Mucosa of descending colon (tissue), 3 donors: ENCODE results near the gene CCDC47. TPM values are rescaled to one million over a fixed set of nuclear protein-coding genes. Genes with fewer than 3 reads are reported as not detected.

ENCODE experiments used
- ATAC-seq: fragments of 200-7000 bp; cut with Tn5 transposase; one replicate; pipeline ENCODE4 v1.9.1; 2020; ENCODE audit warnings: mild to moderate bottlenecking, moderate library complexity
- DNase-seq, 3 donors: peaks; one replicate each; pipeline ENCODE4 v3.0.0-alpha.2; 2020
- H3K36me3 ChIP-seq: fragments of 200-600 bp; one replicate; pipeline ENCODE4 v1.8.0; 2021; ENCODE audit warnings: low read depth, mild to moderate bottlenecking
- H3K4me1 ChIP-seq: fragments of 200-600 bp; one replicate; pipeline ENCODE4 v1.8.0; 2021; ENCODE audit warnings: low read depth, mild to moderate bottlenecking
- H3K4me3 ChIP-seq: fragments of 200-600 bp; one replicate; pipeline ENCODE4 v1.8.0; 2021; ENCODE audit warnings: mild to moderate bottlenecking
- H3K9me3 ChIP-seq: fragments of 200-600 bp; one replicate; pipeline ENCODE4 v1.8.0; 2021; ENCODE audit warnings: mild to moderate bottlenecking
- intact Hi-C, 2 donors: fragments of 100-400 bp; cut with DNase I in 1 of 2; cut with micrococcal nuclease in 1 of 2; formaldehyde crosslinking; loops; one replicate each; pipeline versions ENCODE4 v1.11.0 to v1.11.1; 2022; cut with DNase I, micrococcal nuclease
- total RNA-seq, 3 donors: library from RNA; stranded (reverse); fragmentation: NEBNext Ultra II Directional in 2 of 3; extraction: Animal tissue kit (Norgen Biotek cat#: 25700) in 2 of 3; gene quantifications; one replicate each; pipeline versions ENCODE4 v1.2.1 to v1.2.4, GENCODE V29; 2021 to 2023
- TF ChIP-seq, protein P1 (sequence below): fragments of 200-600 bp; IDR thresholded peaks from one replicate; pipeline ENCODE4 v1.8.0; 2022; ENCODE audit warnings: antibody characterized with exemption, mild to moderate bottlenecking
- donor health status: DM: no; HTN: no; CAD: no; lungs with moderate emphysema.
- donor health status: DM: no; HTN: no; CAD: no.
- donor health status: DM: no; HTN: yes; CAD: no.

CCDC47 gene
- total RNA-seq, 3 donors from 2014 or later = 94.9 to 139 (median 128) TPM

GRCh38 chr17:63783522-63783921, 10.1 kb upstream of the CCDC47 start:
- ATAC-seq = no peak
- DNase-seq = no peak
- TF ChIP-seq, protein P1, sequence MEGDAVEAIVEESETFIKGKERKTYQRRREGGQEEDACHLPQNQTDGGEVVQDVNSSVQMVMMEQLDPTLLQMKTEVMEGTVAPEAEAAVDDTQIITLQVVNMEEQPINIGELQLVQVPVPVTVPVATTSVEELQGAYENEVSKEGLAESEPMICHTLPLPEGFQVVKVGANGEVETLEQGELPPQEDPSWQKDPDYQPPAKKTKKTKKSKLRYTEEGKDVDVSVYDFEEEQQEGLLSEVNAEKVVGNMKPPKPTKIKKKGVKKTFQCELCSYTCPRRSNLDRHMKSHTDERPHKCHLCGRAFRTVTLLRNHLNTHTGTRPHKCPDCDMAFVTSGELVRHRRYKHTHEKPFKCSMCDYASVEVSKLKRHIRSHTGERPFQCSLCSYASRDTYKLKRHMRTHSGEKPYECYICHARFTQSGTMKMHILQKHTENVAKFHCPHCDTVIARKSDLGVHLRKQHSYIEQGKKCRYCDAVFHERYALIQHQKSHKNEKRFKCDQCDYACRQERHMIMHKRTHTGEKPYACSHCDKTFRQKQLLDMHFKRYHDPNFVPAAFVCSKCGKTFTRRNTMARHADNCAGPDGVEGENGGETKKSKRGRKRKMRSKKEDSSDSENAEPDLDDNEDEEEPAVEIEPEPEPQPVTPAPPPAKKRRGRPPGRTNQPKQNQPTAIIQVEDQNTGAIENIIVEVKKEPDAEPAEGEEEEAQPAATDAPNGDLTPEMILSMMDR = no peak
- H3K36me3 ChIP-seq = no peaks in the 10 kb centered on the region
- H3K9me3 ChIP-seq = no peaks in the 10 kb centered on the region
- no peak overlapping the region for H3K4me3 ChIP-seq
- no peaks in the 10 kb centered on the region for H3K4me1 ChIP-seq
- intact Hi-C loops = no loop called here

DNA sequence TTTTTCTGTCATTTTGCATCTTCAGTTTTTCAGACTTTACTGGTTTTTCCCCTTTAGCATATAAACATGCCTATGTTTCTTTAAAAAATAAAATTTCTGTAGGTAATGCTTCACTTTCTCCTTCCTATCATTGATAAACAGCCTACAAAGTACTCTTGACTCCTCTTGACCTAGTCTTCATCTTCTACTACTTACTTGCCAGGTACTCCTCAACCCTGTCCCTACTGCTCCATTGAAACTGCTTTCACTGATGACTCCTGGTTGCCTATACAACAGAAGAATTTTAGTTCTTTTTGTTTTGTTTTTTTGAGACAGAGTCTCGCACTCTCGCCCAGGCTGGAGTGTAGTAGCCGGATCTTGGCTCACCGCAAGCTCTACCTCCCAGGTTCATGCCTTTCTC, 7.5 kb upstream of the CCDC47 start:
- no peak for DNase-seq
- no peaks in the 10 kb centered on the region for H3K36me3 ChIP-seq
- TF ChIP-seq, protein P1 = no peak
- intact Hi-C loops = no loop called here
- ATAC-seq = no peak
- no peak overlapping the region for H3K4me3 ChIP-seq
- H3K9me3 ChIP-seq = no peaks in the 10 kb centered on the region
- peaks cover 7% of the 10 kb centered on the region for H3K4me1 ChIP-seq

- ATAC-seq (no peak), DNase-seq (no peak)
- peaks cover 12% of the 10 kb centered on the region for H3K4me1 ChIP-seq
- no peaks in the 10 kb centered on the region for H3K9me3 ChIP-seq
- H3K4me3 ChIP-seq = no peak overlapping the region
- intact Hi-C loops = no loop called here
- no peaks in the 10 kb centered on the region for H3K36me3 ChIP-seq
- TF ChIP-seq, protein P1 = no peak
Measured at GRCh38 chr17:63780507-63780906, 7.1 kb upstream of the CCDC47 start.

DNA sequence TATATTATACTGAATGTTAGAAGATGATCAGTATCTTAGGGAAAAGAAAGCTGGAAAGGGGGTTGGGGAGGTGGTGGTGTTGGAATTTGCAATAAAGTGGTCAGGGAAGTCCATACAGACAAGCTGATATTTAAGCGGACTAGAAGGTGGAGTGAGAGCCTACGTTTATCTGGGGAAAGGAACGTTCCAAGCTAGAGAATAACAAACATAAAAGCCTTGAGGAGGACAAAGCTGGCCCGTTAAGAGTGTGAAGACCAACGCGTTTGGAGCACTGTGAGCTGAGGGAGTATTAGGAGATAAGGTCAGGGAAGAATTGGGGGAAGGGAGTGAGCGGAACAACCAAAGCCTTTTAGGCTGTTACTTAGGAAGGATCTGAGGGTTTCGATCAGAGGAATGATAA, 2.0 kb upstream of the CCDC47 start:
- Histone ChIP-seq H3K36me3 (peaks cover 5% of the 10 kb centered on the region), H3K9me3 (no peaks in the 10 kb centered on the region), H3K4me3 (no peak overlapping the region), H3K4me1 (peaks cover 31% of the 10 kb centered on the region)
- ATAC-seq = no peak
- DNase-seq = no peak
- TF ChIP-seq, protein P1 = no peak
- intact Hi-C loops = loop anchor here in 1 of 2 donors (10.0 kb wide), 1 partner anchor 49 kb away; the partner anchor contains the start of genes FTSJ3 and PSMC5

GRCh38 chr17:63774969-63775265, 1.5 kb upstream of the CCDC47 start:
- H3K36me3 ChIP-seq = peaks cover 5% of the 10 kb centered on the region
- intact Hi-C loops = loop anchor here in 1 of 2 donors (10.0 kb wide), 1 partner anchor 50 kb away; the partner anchor contains the start of genes FTSJ3 and PSMC5
- TF ChIP-seq, protein P1 = no peak
- no peaks in the 10 kb centered on the region for H3K9me3 ChIP-seq
- peak overlapping the region; percentile 90 for H3K4me3 ChIP-seq
- peak in 1 of 3 donors; percentile 17 for DNase-seq
- peaks cover 31% of the 10 kb centered on the region for H3K4me1 ChIP-seq
- ATAC-seq = no peak
